Esophagus squamous epithelium (tissue), 5 donors: ENCODE data around the gene HIPK2. TPM values are rescaled to one million over a fixed set of nuclear protein-coding genes. Genes with fewer than 3 reads are reported as not detected.

Source experiments
- DNase-seq: peaks from one replicate; lab custom pipeline; 2025; lab: John Stamatoyannopoulos, UW
- H3K27ac ChIP-seq, 4 donors: fragments of 200-600 bp; sonication (generic); one replicate each; pipeline ENCODE4 v1.5.1; 2016 to 2019; ENCODE audit warnings: mild to moderate bottlenecking in 1 of 4
- H3K27me3 ChIP-seq, 4 donors: fragments of 200-600 bp; sonication (generic); 1 replicate in 3 of 4; 2 replicates in 1 of 4; pipeline versions ENCODE4 v1.5.1 to v1.6.0; 2017 to 2021; ENCODE audit warnings: antibody characterized with exemption in 1 of 4
- H3K36me3 ChIP-seq, 3 donors: fragments of 200-600 bp; sonication (generic); one replicate each; pipeline ENCODE4 v1.5.1; 2016 to 2019
- H3K4me1 ChIP-seq, 3 donors: fragments of 200-600 bp; sonication (generic); one replicate each; pipeline ENCODE4 v1.5.1; 2017 to 2019
- H3K4me3 ChIP-seq, 4 donors: fragments of 200-600 bp; sonication (generic); 1 replicate in 3 of 4; 2 replicates in 1 of 4; pipeline ENCODE4 v1.5.1; 2016 to 2019; ENCODE audit warnings: mild to moderate bottlenecking in 2 of 4, moderate library complexity in 1 of 4
- H3K9me3 ChIP-seq, 3 donors: fragments of 200-600 bp; sonication (generic); one replicate each; pipeline ENCODE4 v1.5.1; 2016 to 2019
- CTCF ChIP-seq, 6 experiments: fragments of 450-650 bp in 4 of 6; fragments of 200-600 bp in 2 of 6; sonication (generic) in 2 of 6; IDR thresholded peaks; one replicate each; pipeline ENCODE4 v1.5.1; 2016 to 2019; ENCODE audit warnings: antibody characterized with exemption in 6 of 6, mild to moderate bottlenecking in 4 of 6, moderate library complexity in 4 of 6
- POLR2A ChIP-seq, 4 donors: fragments of 450-650 bp; IDR thresholded peaks; one replicate each; pipeline ENCODE4 v1.6.1; 2017; ENCODE audit warnings: antibody characterized with exemption in 4 of 4, mild to moderate bottlenecking in 4 of 4, moderate library complexity in 3 of 4
- WGBS, 2 donors: methylation state at CpG; one replicate each; pipeline ENCODE4 v1.1.5; 2018; 5-methylcytosine and 5-hydroxymethylcytosine counted together
- intact Hi-C: fragments of 100-400 bp; cut with DNase I; formaldehyde crosslinking; loops from one replicate; pipeline ENCODE4 v1.15.0; 2022
- total RNA-seq, 4 donors: library from RNA; depleted of rRNA; stranded (reverse); fragments of >200 nt; gene quantifications; one replicate each; pipeline ENCODE4 v1.1.0, GENCODE V29; 2016
- donor health status: DM: yes; HTN: yes; CAD: no.

Gene HIPK2
- total RNA-seq, 4 donors from 2014 or later: 17.8 to 37.9 (median 29.3) TPM

GRCh38 chr7:139804571-139804970, 26.8 kb upstream of the HIPK2 start:
- H3K4me1 ChIP-seq: peaks cover 2 to 6% (median 4%) of the 10 kb centered on the region in 3 donors
- no peak overlapping the region for H3K27ac ChIP-seq
- H3K9me3 ChIP-seq: no peaks in the 10 kb centered on the region
- WGBS, 2 donors: 95 to 96% methylated on average over 1 of the region's 1 CpG
- DNase-seq: no peak
- intact Hi-C loops: no loop called here
- TF ChIP-seq POLR2A (IDR thresholded peaks at IDR 0.05): no peak
- no peak for TF ChIP-seq CTCF (IDR thresholded peaks at IDR 0.05)
- no peaks in the 10 kb centered on the region for H3K36me3 ChIP-seq
- H3K4me3 ChIP-seq: no peak overlapping the region
- H3K27me3 ChIP-seq: peaks cover 0 to 12% (median 0%) of the 10 kb centered on the region in 4 donors

DNA sequence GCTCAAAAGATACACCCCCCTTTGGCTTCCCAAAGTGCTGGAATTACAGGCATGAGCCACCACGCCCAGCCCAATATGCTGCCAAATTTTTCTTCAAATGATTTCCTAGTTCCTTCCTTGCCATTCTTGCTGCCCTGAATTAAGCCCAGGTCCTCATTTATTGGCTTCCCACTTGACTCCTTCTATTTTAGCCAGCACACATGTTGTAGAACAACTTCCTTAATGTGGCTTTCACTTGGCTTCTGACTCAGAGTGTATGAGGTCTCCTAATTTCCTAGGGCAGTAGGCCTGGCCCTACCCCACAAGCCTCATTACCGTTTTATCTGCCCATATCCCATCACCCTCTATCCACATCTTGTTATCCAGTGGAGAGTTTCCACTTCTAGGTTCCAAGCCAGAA, 21.8 kb upstream of the HIPK2 start:
- Histone ChIP-seq H3K36me3 (no peaks in the 10 kb centered on the region), H3K4me3 (no peak overlapping the region), H3K27ac (no peak overlapping the region), H3K4me1 (peaks cover 8 to 28% (median 15%) of the 10 kb centered on the region in 3 donors), H3K9me3 (no peaks in the 10 kb centered on the region), H3K27me3 (peaks cover 0 to 12% (median 0%) of the 10 kb centered on the region in 4 donors)
- TF ChIP-seq POLR2A (IDR thresholded peaks at IDR 0.05) (no peak), CTCF (IDR thresholded peaks at IDR 0.05) (no peak)
- intact Hi-C loops: no loop called here
- DNase-seq: no peak
- WGBS, 2 donors: 34 to 49% methylated on average over 2 of the region's 2 CpGs

DNA sequence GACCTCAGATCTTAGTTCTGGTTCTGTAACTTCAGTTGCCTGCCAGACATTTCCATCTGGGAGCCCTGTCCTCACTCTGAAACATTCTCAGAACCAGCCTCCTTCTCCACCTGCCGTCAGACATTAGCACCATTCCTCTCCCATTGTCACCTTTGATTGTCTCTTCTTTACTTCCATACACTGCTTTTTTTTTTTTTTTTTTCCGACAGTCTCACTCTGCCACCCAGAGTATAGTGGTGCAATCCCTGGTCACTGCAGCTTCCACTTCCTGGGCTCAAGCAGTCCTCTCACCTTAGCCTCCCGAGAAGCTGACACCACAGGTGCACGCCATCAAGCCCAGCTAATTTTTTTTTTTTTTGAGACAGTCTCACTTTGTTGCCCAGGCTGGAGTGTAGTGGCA, 21.1 kb upstream of the HIPK2 start:
- Histone ChIP-seq H3K36me3 (no peaks in the 10 kb centered on the region), H3K27me3 (peaks cover 0 to 11% (median 0%) of the 10 kb centered on the region in 4 donors), H3K9me3 (no peaks in the 10 kb centered on the region), H3K4me1 (peaks cover 8 to 29% (median 15%) of the 10 kb centered on the region in 3 donors), H3K4me3 (no peak overlapping the region), H3K27ac (no peak overlapping the region)
- TF ChIP-seq POLR2A (IDR thresholded peaks at IDR 0.05): no peak
- no peak for TF ChIP-seq CTCF (IDR thresholded peaks at IDR 0.05)
- intact Hi-C loops: no loop called here
- no peak for DNase-seq
- 85 to 98% methylated on average over 4 of the region's 4 CpGs for WGBS, 2 donors

GRCh38 chr7:139798221-139798620, 20.4 kb upstream of the HIPK2 start:
- Histone ChIP-seq H3K27ac (peak overlapping the region in 1 of 4 donors; percentile 6), H3K4me1 (peaks cover 8 to 32% (median 15%) of the 10 kb centered on the region in 3 donors), H3K36me3 (no peaks in the 10 kb centered on the region), H3K4me3 (no peak overlapping the region), H3K27me3 (peaks cover 0 to 5% (median 0%) of the 10 kb centered on the region in 4 donors), H3K9me3 (no peaks in the 10 kb centered on the region)
- DNase-seq: no peak
- intact Hi-C loops: no loop called here
- 26 to 27% methylated on average over 10 of the region's 10 CpGs for WGBS, 2 donors
- no peak for TF ChIP-seq POLR2A (IDR thresholded peaks at IDR 0.05)
- TF ChIP-seq CTCF (IDR thresholded peaks at IDR 0.05): no peak

GRCh38 chr7:139797607-139798006, 19.8 kb upstream of the HIPK2 start:
- WGBS, 2 donors: 54 to 58% methylated on average over 2 of the region's 2 CpGs
- H3K27ac ChIP-seq: no peak overlapping the region
- H3K36me3 ChIP-seq: no peaks in the 10 kb centered on the region
- intact Hi-C loops: no loop called here
- peaks cover 0 to 3% (median 0%) of the 10 kb centered on the region in 4 donors for H3K27me3 ChIP-seq
- peaks cover 8 to 32% (median 15%) of the 10 kb centered on the region in 3 donors for H3K4me1 ChIP-seq
- no peak for TF ChIP-seq CTCF (IDR thresholded peaks at IDR 0.05)
- no peak for TF ChIP-seq POLR2A (IDR thresholded peaks at IDR 0.05)
- DNase-seq: no peak
- H3K9me3 ChIP-seq: no peaks in the 10 kb centered on the region
- no peak overlapping the region for H3K4me3 ChIP-seq
